Psoas muscle (tissue), 8 donors: ENCODE data around the gene RBM4. TPM values are rescaled to one million over a fixed set of nuclear protein-coding genes. Genes with fewer than 3 reads are reported as not detected.

Source experiments
- ATAC-seq, 4 donors: fragments of 200-7000 bp; cut with Tn5 transposase; one replicate each; pipeline ENCODE4 v1.9.1; 2020; ENCODE audit warnings: moderate library complexity in 3 of 4, mild to moderate bottlenecking in 2 of 4
- DNase-seq, 2 donors: peaks; one replicate each; pipeline ENCODE4 v3.0.0-alpha.2; 2020
- H3K27ac ChIP-seq: fragments of 200-600 bp; one replicate; pipeline ENCODE4 v1.8.0; 2022
- H3K27me3 ChIP-seq, 3 donors: fragments of 200-600 bp in 1 of 3; one replicate each; pipeline versions ENCODE4 v1.6.1 to v1.8.0; 2013 to 2022; ENCODE audit warnings: low read length in 2 of 3, mild to moderate bottlenecking in 2 of 3, moderate library complexity in 1 of 3; ENCODE audit not compliant: insufficient read depth in 3 of 3
- H3K36me3 ChIP-seq, 2 donors: fragments of 200-600 bp in 1 of 2; one replicate each; pipeline versions ENCODE4 v1.6.1 to v1.8.0; 2013 to 2022; ENCODE audit warnings: low read depth in 1 of 2, mild to moderate bottlenecking in 1 of 2, moderate library complexity in 1 of 2; ENCODE audit not compliant: insufficient read depth in 1 of 2
- H3K4me1 ChIP-seq: fragments of 200-600 bp; one replicate; pipeline ENCODE4 v1.8.0; 2022
- H3K4me3 ChIP-seq: fragments of 200-600 bp; one replicate; pipeline ENCODE4 v1.8.0; 2022; ENCODE audit warnings: mild to moderate bottlenecking
- H3K9me3 ChIP-seq: fragments of 200-600 bp; one replicate; pipeline ENCODE4 v1.8.0; 2022
- WGBS, 3 donors: extraction: QIAGEN DNeasy Blood & Tissue Kit; methylation state at CpG; one replicate each; pipeline versions ENCODE4 v1.1.6 to v1.1.7; 2013; 5-methylcytosine and 5-hydroxymethylcytosine counted together
- intact Hi-C, 2 donors: fragments of 100-400 bp; cut with DNase I; formaldehyde crosslinking; loops; one replicate each; pipeline versions ENCODE4 v1.11.0 to v1.14.2; 2022
- polyA plus RNA-seq, 3 donors: library from polyadenylated mRNA; stranded (reverse); fragments of 200-250 nt; gene quantifications; one replicate each; pipeline ENCODE4 v1.2.3, GENCODE V29; 2013
- total RNA-seq, 4 donors: library from RNA; stranded (reverse); fragmentation: NEBNext Ultra II Directional in 2 of 4; extraction: Animal tissue kit (Norgen Biotek cat#: 25700) in 2 of 4; gene quantifications; one replicate each; pipeline versions ENCODE4 v1.2.1 to v1.2.4, GENCODE V29; 2021 to 2023
- TF ChIP-seq, protein P1 (sequence below): fragments of 200-600 bp; IDR thresholded peaks from one replicate; pipeline ENCODE4 v1.8.0; 2022; ENCODE audit warnings: antibody characterized with exemption
- donor health status: healthy with polysubstance abuse.
- donor health status: DM: no; HTN: no; CAD: no; lungs with moderate emphysema.
- donor health status: Bipolar disorder and iron deficiency.
- donor health status: healthy.
- donor health status: DM: yes; HTN: yes; CAD: no.
- donor health status: DM: no; HTN: no; CAD: no.
- donor health status: DM: no; HTN: no; CAD: no.
- donor health status: DM: yes; HTN: yes; CAD: no.

The RBM4 gene
- total and polyA plus RNA-seq, 7 donors: 54.5 to 80.8 (median 63.5) TPM

DNA sequence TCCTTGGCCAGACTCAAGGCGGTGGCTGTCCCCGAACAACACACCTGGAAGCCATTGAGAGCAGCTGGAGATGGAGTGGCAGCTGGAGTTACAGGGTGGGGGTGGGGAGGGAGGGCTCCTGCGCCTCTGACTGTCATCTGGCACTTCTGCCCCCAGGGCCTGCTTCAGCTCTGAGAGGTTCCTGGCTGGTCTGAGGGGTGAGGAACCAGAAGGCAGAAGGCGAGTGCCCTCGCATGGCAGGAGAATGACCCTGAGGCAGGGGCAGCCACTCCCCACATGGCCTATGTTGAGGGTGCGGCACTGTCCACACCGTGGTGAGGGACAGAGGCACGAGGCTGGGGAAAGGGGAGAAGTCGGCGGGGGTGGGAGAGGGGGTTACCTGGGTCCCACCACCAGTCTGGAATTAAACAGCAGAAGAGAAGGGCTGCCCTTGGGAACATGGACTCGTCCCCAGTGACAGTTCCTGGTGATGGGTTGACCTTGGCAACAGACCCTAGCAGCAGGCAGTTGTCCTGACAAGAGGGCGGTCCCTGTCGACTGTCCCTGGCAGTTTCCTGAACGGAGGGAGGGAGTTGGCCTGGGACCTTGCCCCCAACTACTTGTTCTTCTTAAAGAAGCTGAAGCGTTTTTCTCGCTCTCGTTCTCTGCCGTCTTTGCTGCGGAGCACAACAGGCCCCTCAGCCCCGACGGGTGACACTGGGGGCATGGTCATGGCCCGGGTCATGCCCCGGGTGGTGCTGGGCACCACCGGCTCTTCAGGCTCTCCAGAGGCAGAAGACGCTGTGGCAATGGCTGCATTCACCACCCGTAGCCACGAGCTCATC, 47.0 kb downstream of the RBM4 start:
- no peak overlapping the region for H3K4me3 ChIP-seq
- H3K27me3 ChIP-seq: no peaks in the 10 kb centered on the region
- no peak for DNase-seq
- 77 to 82% (median 77%) methylated on average over 27 of the region's 27 CpGs for WGBS, 3 donors
- no peaks in the 10 kb centered on the region for H3K4me1 ChIP-seq
- intact Hi-C loops: loop anchor here in 1 of 2 donors (10.0 kb wide), 1 partner anchor 271 kb away; no protein-coding TSS in a partner anchor
- peaks cover 0 to 3% of the 10 kb centered on the region in 2 donors for H3K36me3 ChIP-seq
- TF ChIP-seq, protein P1, sequence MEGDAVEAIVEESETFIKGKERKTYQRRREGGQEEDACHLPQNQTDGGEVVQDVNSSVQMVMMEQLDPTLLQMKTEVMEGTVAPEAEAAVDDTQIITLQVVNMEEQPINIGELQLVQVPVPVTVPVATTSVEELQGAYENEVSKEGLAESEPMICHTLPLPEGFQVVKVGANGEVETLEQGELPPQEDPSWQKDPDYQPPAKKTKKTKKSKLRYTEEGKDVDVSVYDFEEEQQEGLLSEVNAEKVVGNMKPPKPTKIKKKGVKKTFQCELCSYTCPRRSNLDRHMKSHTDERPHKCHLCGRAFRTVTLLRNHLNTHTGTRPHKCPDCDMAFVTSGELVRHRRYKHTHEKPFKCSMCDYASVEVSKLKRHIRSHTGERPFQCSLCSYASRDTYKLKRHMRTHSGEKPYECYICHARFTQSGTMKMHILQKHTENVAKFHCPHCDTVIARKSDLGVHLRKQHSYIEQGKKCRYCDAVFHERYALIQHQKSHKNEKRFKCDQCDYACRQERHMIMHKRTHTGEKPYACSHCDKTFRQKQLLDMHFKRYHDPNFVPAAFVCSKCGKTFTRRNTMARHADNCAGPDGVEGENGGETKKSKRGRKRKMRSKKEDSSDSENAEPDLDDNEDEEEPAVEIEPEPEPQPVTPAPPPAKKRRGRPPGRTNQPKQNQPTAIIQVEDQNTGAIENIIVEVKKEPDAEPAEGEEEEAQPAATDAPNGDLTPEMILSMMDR: no peak
- no peak for ATAC-seq
- H3K27ac ChIP-seq: no peak overlapping the region
- H3K9me3 ChIP-seq: no peaks in the 10 kb centered on the region

DNA sequence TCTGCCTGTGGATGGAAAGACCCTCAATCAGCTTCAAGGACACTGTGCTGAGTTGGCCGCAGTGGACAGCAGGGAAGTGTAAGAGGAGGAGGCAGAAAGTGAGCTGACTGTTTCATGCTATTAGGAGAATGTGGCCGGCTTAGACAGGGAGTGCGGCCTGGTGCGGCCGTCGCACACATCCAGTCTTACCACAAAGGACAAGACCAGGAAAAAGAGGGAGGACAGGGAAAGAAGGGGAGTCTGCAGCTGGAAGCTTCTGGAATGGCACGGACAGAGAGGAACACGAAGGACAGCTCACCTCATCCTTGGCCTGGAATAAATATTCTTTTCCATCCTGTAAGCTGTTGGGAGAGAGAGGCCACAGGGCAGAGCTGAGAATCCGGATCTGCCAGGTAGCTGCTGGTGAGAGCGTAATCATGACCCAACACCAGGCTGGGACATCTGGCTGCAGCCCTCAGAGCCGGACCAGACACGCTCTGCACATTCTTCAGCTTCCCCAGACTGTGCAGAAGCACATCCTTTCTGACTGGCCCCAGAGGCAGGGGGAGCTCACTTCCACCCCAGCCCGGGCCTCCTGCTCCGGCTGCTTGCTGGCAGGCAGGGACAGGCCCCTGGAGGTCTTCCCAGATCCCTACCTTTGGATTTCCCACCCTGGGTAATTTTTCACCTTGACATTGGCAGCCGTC, 47.7 kb downstream of the RBM4 start:
- Histone ChIP-seq H3K4me3 (no peak overlapping the region), H3K27ac (no peak overlapping the region), H3K4me1 (no peaks in the 10 kb centered on the region), H3K9me3 (no peaks in the 10 kb centered on the region), H3K27me3 (no peaks in the 10 kb centered on the region), H3K36me3 (peaks cover 0 to 3% of the 10 kb centered on the region in 2 donors)
- intact Hi-C loops: loop anchor here in 1 of 2 donors (10.0 kb wide), 1 partner anchor 271 kb away; no protein-coding TSS in a partner anchor
- WGBS, 3 donors: 82 to 88% (median 87%) methylated on average over 15 of the region's 15 CpGs
- DNase-seq (no peak), ATAC-seq (no peak)
- TF ChIP-seq, protein P1: no peak

DNA sequence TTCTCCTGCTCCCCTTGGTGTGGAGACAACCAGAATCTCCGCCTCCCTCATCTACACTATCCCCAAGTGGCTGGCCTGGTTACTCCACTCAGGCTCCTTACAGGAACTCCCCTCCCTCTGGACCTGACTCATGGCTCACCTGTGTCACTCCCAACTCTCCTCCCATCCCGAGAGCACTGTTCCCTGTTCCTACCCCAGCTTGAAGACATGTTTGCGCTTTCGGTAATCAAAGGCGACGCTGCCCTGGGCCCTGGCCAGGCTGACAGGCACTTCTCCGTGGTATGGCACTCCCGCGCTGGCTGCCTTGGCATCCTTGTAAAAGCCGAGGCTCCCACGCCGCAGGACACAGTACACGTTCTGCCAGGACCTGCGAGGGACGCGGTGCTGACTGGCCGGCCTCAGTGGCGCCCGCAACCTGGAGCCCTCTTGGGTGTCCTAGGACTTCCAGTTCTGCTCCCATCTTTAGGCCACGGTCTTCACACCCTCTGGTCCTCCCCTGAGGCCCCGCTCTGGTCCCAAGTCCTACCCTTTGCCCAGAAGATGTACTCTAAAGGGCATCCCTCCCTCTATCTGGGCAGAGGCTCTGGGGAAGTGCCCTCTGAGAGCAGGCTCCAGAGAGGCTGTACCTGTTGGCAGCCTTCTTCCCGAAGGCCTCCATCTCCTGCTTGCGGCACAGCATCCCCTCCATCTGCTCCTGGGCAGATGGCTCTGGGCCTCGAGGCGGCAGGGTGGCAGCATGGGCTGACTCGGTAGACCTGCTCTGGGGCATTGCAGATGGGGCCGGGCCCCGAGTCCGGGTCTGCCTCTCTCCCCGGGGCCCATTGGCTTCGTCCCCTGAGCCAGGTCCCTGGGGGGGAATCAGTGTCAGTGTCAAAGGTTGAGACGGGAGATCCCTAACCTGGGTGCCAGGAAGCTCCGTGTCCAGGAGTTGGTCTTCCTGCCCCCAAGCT, 48.6 kb downstream of the RBM4 start:
- H3K27ac ChIP-seq: no peak overlapping the region
- DNase-seq (no peak), ATAC-seq (no peak)
- intact Hi-C loops: loop anchor here in 1 of 2 donors (10.0 kb wide), 1 partner anchor 272 kb away; no protein-coding TSS in a partner anchor
- TF ChIP-seq, protein P1: no peak
- H3K4me1 ChIP-seq: no peaks in the 10 kb centered on the region
- peaks cover 0 to 3% of the 10 kb centered on the region in 2 donors for H3K36me3 ChIP-seq
- H3K27me3 ChIP-seq: no peaks in the 10 kb centered on the region
- 88 to 92% (median 90%) methylated on average over 33 of the region's 33 CpGs for WGBS, 3 donors
- no peaks in the 10 kb centered on the region for H3K9me3 ChIP-seq
- no peak overlapping the region for H3K4me3 ChIP-seq

DNA sequence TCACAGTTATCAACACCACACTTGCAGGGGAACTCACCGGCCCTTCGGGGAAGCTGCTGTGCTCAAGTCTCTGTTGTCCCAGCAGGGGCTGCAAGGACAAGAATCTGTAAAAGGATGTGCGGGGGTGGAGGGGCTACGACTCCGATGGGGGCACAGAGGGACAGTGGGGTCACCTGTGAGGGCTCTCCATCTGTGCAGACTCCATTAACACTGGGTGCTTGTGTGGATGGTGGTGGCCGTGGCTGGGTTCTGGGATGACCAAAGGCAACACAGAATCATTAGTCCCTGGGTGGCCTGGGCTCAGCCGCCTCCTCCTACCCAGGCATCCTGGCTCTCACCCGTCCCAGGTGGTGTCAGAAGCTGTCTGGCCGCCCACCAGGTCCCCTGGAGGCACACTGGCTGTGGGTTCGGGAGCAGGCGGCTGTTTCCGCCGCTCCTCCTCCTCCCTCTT, 49.4 kb downstream of the RBM4 start:
- TF ChIP-seq, protein P1: no peak
- intact Hi-C loops: loop anchor here in 1 of 2 donors (10.0 kb wide), 1 partner anchor 273 kb away; no protein-coding TSS in a partner anchor
- Histone ChIP-seq H3K4me3 (no peak overlapping the region), H3K4me1 (no peaks in the 10 kb centered on the region), H3K27ac (no peak overlapping the region), H3K36me3 (no peaks in the 10 kb centered on the region), H3K9me3 (no peaks in the 10 kb centered on the region), H3K27me3 (no peaks in the 10 kb centered on the region)
- 75 to 85% (median 79%) methylated on average over 13 of the region's 13 CpGs for WGBS, 3 donors
- ATAC-seq (no peak), DNase-seq (no peak)
